HG02981 (cell line): ENCODE results near the gene PTH1R.
A peak's percentile ranks its signal among the peaks of the same experiment; 100 is the strongest.

ENCODE experiments used
- ATAC-seq: cut with Tn5 transposase; IDR thresholded peaks from one replicate; pipeline ENCODE4 v1.9.1; 2021; ENCODE audit warnings: mild to moderate bottlenecking, moderate library complexity; ENCODE audit not compliant: unreplicated experiment

The PTH1R gene

GRCh38 chr3:46897829-46898320 is 20.4 kb downstream of the PTH1R start:
- ATAC-seq = no peak

GRCh38 chr3:46898321-46899150 is 21.0 kb downstream of the PTH1R start:
- no peak for ATAC-seq

- ATAC-seq = no peak
Observed at GRCh38 chr3:46899151-46900006, 21.9 kb downstream of the PTH1R start.

GRCh38 chr3:46900007-46900292 is 22.4 kb downstream of the PTH1R start:
- ATAC-seq = no peak

- no peak for ATAC-seq
Observed at GRCh38 chr3:46900356-46900755, 22.8 kb downstream of the PTH1R start.

- no peak for ATAC-seq
Observed at GRCh38 chr3:46901061-46901460, 23.5 kb downstream of the PTH1R start.

GRCh38 chr3:46901591-46902187 is 24.2 kb downstream of the PTH1R start:
- ATAC-seq = no peak

GRCh38 chr3:46902188-46902631 is 24.7 kb downstream of the PTH1R start:
- no peak for ATAC-seq

- ATAC-seq = no peak
Observed at GRCh38 chr3:46903341-46904302, 26.1 kb downstream of the PTH1R start.

GRCh38 chr3:46904303-46905212 is 27.0 kb downstream of the PTH1R start:
- ATAC-seq = no peak

- ATAC-seq = no peak
Observed at GRCh38 chr3:46905213-46905560, 27.7 kb downstream of the PTH1R start.

GRCh38 chr3:46905661-46906451 is 28.3 kb downstream of the PTH1R start:
- ATAC-seq = no peak

GRCh38 chr3:46906471-46907058 is 29.0 kb downstream of the PTH1R start:
- ATAC-seq = no peak

- ATAC-seq = no peak
Observed at GRCh38 chr3:46907271-46907670, 29.8 kb downstream of the PTH1R start.

GRCh38 chr3:46907960-46908293 is 30.4 kb downstream of the PTH1R start:
- no peak for ATAC-seq

- no peak for ATAC-seq
Observed at GRCh38 chr3:46908294-46908985, 30.9 kb downstream of the PTH1R start.

- ATAC-seq = peak; percentile 5
Observed at GRCh38 chr3:46908986-46909534, 31.5 kb downstream of the PTH1R start.
